BE2C (cell line): ENCODE results near the gene FOXL1.

Source experiments
- DNase-seq: peaks from one replicate; pipeline ENCODE4 v3.0.0-alpha.2; 2020
- H3K27me3 ChIP-seq: fragments of 250-450 bp; sonication (Bioruptor Pico); 2 replicates; pipeline ENCODE4 v1.5.1; 2020; ENCODE audit warnings: mild to moderate bottlenecking
- H3K36me3 ChIP-seq: fragments of 250-450 bp; sonication (Bioruptor Pico); 2 replicates; pipeline ENCODE4 v1.5.1; 2020; ENCODE audit warnings: mild to moderate bottlenecking
- H3K4me1 ChIP-seq: fragments of 250-450 bp; sonication (Bioruptor Pico); 2 replicates; pipeline ENCODE4 v1.5.1; 2020
- H3K4me3 ChIP-seq: 2 replicates; pipeline ENCODE4 v1.5.1; 2011; ENCODE audit warnings: low read depth, low read length
- H3K9me3 ChIP-seq: fragments of 250-450 bp; sonication (Bioruptor Pico); 2 replicates; pipeline ENCODE4 v1.5.1; 2020
- TF ChIP-seq, protein P1 (sequence below): IDR thresholded peaks from 2 replicates; pipeline ENCODE4 v1.5.1; 2012; ENCODE audit warnings: mild to moderate bottlenecking, low read depth, low read length

The FOXL1 gene

DNA sequence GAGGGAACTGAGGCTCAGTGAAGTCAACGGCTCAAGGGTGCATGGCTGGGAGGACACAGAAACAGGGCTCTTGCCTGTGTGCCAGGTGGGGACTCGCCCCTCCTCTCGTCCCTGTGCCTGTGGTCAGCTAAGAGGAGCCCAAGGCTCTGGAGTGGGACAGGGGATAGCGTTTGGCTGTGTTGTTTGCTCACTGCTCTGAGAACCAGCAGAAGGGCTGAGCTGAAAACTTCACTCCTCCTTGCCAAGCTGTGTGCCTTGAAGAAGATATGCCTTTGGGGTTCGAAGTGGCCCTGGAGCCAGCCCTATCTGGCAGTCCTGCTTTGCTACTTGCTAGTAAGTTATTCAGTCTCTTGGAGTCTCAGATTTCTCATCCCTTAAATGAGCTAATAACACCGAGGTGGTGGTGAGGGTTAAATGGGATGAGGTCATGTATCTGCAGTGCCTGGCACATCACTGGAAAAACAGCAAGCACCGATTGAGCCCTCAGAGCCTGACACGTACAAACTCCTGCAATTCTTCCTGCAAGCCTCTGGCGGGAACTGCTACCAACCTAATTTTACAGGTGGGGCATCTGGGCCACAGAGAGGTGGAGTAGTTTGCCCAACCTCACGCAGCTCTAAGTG, 17.7 kb downstream of the FOXL1 start:
- peaks cover 35% of the 10 kb centered on the region for H3K27me3 ChIP-seq
- no peaks in the 10 kb centered on the region for H3K9me3 ChIP-seq
- TF ChIP-seq, protein P1, sequence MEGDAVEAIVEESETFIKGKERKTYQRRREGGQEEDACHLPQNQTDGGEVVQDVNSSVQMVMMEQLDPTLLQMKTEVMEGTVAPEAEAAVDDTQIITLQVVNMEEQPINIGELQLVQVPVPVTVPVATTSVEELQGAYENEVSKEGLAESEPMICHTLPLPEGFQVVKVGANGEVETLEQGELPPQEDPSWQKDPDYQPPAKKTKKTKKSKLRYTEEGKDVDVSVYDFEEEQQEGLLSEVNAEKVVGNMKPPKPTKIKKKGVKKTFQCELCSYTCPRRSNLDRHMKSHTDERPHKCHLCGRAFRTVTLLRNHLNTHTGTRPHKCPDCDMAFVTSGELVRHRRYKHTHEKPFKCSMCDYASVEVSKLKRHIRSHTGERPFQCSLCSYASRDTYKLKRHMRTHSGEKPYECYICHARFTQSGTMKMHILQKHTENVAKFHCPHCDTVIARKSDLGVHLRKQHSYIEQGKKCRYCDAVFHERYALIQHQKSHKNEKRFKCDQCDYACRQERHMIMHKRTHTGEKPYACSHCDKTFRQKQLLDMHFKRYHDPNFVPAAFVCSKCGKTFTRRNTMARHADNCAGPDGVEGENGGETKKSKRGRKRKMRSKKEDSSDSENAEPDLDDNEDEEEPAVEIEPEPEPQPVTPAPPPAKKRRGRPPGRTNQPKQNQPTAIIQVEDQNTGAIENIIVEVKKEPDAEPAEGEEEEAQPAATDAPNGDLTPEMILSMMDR: no peak
- no peak overlapping the region for H3K4me3 ChIP-seq
- DNase-seq: no peak
- H3K36me3 ChIP-seq: no peaks in the 10 kb centered on the region
- H3K4me1 ChIP-seq: no peaks in the 10 kb centered on the region

DNA sequence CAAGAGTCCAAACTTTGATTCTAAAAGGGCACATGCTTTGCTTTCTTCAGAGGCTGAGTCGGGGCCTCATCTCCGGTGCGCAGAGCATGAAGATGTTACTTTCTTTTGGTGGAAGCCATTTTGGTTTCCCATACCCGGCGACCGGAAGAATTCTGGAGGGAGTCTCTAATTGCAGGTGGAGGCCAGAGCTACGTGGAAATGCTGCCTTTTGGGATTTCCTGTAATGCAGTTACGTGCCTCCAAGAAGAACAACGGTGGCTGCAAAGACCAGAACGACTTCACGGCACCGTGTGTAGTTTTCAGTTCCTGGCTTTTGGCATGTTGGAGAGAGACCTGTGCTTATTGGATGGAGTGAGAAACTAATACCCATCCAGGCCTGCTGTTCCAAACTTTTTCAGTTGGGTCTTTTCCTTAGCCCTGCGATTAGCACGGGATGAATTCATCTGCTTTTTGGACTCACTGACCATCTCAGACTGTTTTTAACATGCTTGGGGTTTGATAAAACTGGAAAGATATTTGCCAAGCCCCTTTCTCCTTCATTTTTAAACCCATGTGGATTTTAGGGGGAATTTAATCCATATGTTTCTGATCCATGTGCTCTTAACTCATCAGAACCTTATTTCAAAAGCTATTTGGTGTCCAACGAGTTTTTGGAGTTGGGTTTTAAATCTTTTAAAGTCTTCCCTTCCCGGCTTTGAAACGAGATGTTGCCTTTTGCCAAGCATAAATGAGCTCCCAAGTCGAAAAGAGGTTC, 19.0 kb downstream of the FOXL1 start:
- DNase-seq: no peak
- TF ChIP-seq, protein P1: no peak
- H3K4me1 ChIP-seq: no peaks in the 10 kb centered on the region

DNA sequence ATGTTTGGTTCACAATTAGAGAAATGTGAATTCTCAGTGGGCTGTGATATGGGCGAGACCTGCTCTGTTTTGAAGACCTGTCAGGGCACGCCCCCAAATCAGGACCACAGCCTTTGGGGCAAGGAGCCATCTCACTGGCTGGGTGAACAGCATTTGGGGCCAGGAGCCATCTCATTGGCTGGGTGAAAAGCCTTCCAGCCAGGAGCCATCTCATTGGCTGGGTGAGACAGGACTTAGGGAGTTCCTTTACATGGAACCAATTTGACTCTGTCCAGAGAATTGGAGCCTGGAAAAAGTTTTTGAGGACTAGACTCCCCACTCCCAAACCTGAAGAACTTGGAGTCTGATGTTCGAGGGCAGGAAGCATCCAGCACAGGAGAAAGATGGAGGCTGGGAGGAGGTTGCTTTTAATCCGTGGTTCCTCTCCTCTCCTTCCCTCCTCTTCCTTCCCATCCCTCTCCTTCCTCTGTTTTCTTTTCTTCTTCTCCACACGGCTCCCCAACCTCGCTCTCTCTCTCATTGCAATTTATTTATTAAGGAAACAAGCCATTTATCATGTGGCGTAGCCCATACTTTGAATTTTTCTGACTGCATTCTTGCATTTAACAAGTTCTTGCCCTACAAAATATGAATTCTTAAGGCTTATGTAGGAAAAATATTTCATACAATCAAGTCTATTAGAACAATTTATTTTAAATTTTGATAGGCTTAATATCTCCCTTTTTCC, 19.7 kb downstream of the FOXL1 start:
- Histone ChIP-seq H3K9me3 (no peaks in the 10 kb centered on the region), H3K4me3 (no peak overlapping the region), H3K4me1 (no peaks in the 10 kb centered on the region), H3K36me3 (no peaks in the 10 kb centered on the region), H3K27me3 (peaks cover 22% of the 10 kb centered on the region)
- TF ChIP-seq, protein P1: no peak
- DNase-seq: peak; percentile 34

More for the DNA sequence above, 19.0 kb downstream of the FOXL1 start:
- H3K9me3 ChIP-seq: no peaks in the 10 kb centered on the region
- H3K27me3 ChIP-seq: peaks cover 30% of the 10 kb centered on the region
- no peak overlapping the region for H3K4me3 ChIP-seq
- no peaks in the 10 kb centered on the region for H3K36me3 ChIP-seq

DNA sequence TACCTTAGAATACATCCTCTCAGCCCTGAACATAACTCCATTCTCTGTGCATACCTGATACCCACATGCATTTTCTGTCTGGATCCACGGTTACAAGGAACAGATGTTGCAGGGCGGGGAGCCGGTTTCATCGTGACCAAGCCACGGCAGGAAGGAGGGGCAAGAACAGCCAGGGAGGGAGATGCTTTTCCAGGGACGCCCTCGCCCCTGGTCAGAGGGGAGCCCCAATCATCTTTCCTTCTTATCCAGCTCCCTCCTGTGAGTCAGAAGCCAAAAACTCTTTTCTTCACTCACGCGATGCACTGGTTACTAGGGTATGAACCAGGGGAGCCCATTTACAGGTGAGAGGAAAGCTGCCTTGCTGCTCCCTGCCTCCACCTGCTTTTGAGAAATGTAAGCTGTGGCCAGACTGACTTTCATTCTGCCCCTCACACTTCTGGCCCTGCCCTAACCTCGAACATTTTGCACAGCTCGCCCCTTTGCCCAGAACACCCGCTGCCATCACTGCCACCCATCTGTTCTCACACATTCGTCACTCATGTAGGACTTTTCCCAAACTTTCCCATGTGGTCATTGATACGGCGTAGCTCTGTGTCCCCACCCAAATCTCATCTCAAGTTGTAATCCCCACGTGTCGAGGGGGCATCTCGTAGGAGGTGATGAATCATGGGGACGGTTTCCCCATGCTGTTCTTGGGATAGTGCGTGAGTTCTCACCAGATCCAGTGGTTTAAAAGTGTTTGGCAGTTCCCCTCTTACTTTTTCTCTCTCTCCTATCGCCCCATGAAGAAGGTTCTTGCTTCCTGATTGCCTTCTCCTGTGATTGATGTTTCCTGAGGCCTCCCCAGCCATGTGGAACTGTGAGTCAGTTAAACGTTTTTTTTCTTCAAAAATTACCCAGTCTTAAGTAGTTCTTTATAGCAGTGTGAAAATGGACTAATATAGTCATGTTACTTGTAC, 20.5 kb downstream of the FOXL1 start:
- DNase-seq: no peak
- TF ChIP-seq, protein P1: no peak
- H3K4me3 ChIP-seq: no peak overlapping the region

DNA sequence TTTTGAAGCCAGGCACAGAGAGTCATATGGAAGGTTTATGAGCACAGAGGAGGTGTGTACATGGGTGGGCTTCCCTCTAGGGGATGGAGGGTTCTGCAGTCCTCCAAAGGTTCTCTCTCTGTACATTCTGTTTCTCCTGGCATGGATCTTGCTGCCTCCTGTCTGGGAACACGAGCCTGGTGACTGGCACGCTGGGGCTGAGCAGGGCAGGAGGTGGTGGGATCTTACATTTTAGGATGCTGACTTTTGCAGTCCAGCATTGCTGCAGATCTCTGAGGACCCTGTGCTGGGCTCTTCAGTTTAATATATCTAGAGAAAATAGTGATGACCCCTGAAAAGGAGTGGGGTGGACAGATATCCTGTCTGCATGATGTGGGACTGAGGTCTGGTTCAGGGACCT, 23.0 kb downstream of the FOXL1 start:
- H3K9me3 ChIP-seq: no peaks in the 10 kb centered on the region
- H3K4me1 ChIP-seq: no peaks in the 10 kb centered on the region
- no peak for DNase-seq
- TF ChIP-seq, protein P1: no peak
- H3K27me3 ChIP-seq: no peaks in the 10 kb centered on the region
- H3K4me3 ChIP-seq: no peak overlapping the region
- H3K36me3 ChIP-seq: no peaks in the 10 kb centered on the region

More for the DNA sequence above, 20.5 kb downstream of the FOXL1 start:
- Histone ChIP-seq H3K27me3 (peaks cover 14% of the 10 kb centered on the region), H3K4me1 (no peaks in the 10 kb centered on the region), H3K9me3 (no peaks in the 10 kb centered on the region), H3K36me3 (no peaks in the 10 kb centered on the region)
